Measurements from ENCODE around the gene TRIM8. TPM values are rescaled to one million over a fixed set of nuclear protein-coding genes. Genes with fewer than 3 reads are reported as not detected.

Gene TRIM8
- total and polyA plus RNA-seq, 2 of the 8 experiments (the other 6 are each of a cell fraction or from before 2014, with no cell fraction given), result 24.9 to 38.8 TPM

GRCh38 chr10:102617041-102617440 is 27.2 kb upstream of the TRIM8 start (continued):
- no peak for TF ChIP-seq CHD7 (IDR thresholded peaks at IDR 0.05; ENCODE audit: insufficient replicate concordance, low read length)
- no peak for TF ChIP-seq POU5F1 (IDR thresholded peaks at IDR 0.05; ENCODE audit: low read depth, low read length)
- no peak for TF ChIP-seq EP300 (IDR thresholded peaks at IDR 0.05; ENCODE audit: borderline replicate concordance in 1 of 2, low read depth in 2 of 2, low read length in 2 of 2)
- TF ChIP-seq SIN3A (conservative IDR thresholded peaks at IDR 0.05 in 1 of 2, IDR thresholded peaks at IDR 0.05 in 1 of 2; ENCODE audit: low read depth in 1 of 2, low read length in 2 of 2), result no peak
- no peak for TF ChIP-seq SP2 (IDR thresholded peaks at IDR 0.05; ENCODE audit: low read length)
- no peak for TF ChIP-seq SRF (IDR thresholded peaks at IDR 0.05; ENCODE audit: low read depth, low read length)
- TF ChIP-seq HDAC2 (IDR thresholded peaks at IDR 0.05; ENCODE audit: borderline replicate concordance in 1 of 2, low read depth in 2 of 2, low read length in 2 of 2), result no peak
- TF ChIP-seq KDM1A (IDR thresholded peaks at IDR 0.05; ENCODE audit: borderline replicate concordance, low read length), result no peak
